Measurements from ENCODE around the gene CHURC1.

CHURC1 gene

DNA sequence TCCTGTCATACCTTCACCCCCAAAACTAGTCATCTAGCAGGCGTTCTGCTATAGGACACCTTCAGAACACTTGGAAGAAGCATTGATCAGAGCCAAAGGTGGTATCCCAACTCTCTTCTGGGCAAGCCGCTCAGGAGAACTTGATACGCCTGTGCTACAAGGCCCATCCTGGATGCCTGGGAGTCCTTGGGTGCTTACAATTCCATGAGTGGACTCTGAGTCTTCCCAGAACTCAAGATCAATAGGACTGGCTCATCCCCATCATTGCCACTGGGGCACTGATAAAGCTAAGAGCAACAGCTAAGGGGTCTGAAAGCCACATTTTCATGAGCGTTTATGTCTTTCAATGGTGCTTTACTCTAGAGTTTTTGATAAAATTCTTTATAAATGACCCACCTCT, 36.4 kb upstream of the CHURC1 start:
- Histone ChIP-seq H3K4me1 (ENCODE audit: control insufficient read depth in 5 of 5, insufficient read depth in 5 of 5, low read length in 5 of 5) (peaks cover 0 to 19% (median 16%) of the 10 kb centered on the region in 5 donors), H3K36me3 (ENCODE audit: control insufficient read depth in 5 of 5, insufficient read depth in 5 of 5, low read length in 5 of 5) (no peaks in the 10 kb centered on the region), H3K27ac (ENCODE audit: low read depth, low read length) (no peak overlapping the region), H3K9ac (ENCODE audit: low read length in 5 of 5) (no peak overlapping the region), H3K27me3 (ENCODE audit: control insufficient read depth in 5 of 5, insufficient read depth in 4 of 5, low read length in 5 of 5) (peaks cover 0 to 25% (median 15%) of the 10 kb centered on the region in 5 donors), H3K9me3 (ENCODE audit: control insufficient read depth in 5 of 5, low read length in 5 of 5) (no peaks in the 10 kb centered on the region), H3K4me3 (ENCODE audit: low read depth in 1 of 5, low read length in 5 of 5) (no peak overlapping the region)

DNA sequence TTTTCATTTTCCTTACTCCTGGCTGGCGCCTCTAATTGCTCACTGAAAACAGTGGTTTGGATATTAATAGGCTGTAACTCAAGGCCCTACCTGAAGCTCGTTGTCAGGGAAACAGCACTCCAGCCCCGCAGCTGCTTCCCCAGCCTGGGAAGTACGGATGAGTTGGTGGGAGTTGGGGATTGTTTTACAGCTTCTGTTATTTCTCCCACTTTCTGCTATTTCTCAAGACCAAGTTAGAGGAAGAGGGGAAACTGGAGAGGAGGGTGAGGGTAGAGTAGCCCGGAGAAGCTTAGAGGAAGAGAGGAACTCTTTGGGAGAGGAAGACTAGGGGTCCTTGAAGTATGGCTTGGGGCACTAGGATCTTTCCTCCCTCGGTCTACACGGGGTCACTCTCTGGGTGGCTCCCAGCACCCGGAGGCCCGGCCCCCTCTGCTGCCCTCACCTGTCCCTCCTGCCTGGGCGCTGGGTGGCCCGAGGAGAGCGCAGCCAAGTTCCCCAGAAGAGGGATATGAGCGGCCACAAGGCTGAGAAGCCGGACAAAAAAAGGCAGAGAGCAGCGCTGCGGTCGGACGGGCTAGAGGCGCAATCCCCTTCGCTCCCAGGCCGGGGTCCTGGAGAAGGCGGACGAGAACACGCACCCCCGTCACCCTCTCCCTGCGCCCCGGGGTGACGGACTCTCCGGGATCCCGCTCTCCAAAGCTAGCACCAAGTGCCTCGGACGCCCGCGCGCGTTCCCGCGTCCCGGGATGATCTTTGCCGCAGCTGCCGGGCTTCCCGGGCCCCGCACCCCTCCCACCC, 35.2 kb upstream of the CHURC1 start:
- H3K27me3 ChIP-seq (ENCODE audit: control insufficient read depth in 5 of 5, insufficient read depth in 4 of 5, low read length in 5 of 5), result peaks cover 0 to 25% (median 15%) of the 10 kb centered on the region in 5 donors
- H3K27ac ChIP-seq (ENCODE audit: low read depth, low read length), result no peak overlapping the region
- H3K36me3 ChIP-seq (ENCODE audit: control insufficient read depth in 5 of 5, insufficient read depth in 5 of 5, low read length in 5 of 5), result no peaks in the 10 kb centered on the region
- peaks cover 0 to 19% (median 16%) of the 10 kb centered on the region in 5 donors for H3K4me1 ChIP-seq (ENCODE audit: control insufficient read depth in 5 of 5, insufficient read depth in 5 of 5, low read length in 5 of 5)
- no peaks in the 10 kb centered on the region for H3K9me3 ChIP-seq (ENCODE audit: control insufficient read depth in 5 of 5, low read length in 5 of 5)
- peak overlapping the region in 1 of 5 donors; percentile 37 for H3K9ac ChIP-seq (ENCODE audit: low read length in 5 of 5)
- peak overlapping the region in 4 of 5 donors; percentile 53 to 67 (median 66) for H3K4me3 ChIP-seq (ENCODE audit: low read depth in 1 of 5, low read length in 5 of 5)

DNA sequence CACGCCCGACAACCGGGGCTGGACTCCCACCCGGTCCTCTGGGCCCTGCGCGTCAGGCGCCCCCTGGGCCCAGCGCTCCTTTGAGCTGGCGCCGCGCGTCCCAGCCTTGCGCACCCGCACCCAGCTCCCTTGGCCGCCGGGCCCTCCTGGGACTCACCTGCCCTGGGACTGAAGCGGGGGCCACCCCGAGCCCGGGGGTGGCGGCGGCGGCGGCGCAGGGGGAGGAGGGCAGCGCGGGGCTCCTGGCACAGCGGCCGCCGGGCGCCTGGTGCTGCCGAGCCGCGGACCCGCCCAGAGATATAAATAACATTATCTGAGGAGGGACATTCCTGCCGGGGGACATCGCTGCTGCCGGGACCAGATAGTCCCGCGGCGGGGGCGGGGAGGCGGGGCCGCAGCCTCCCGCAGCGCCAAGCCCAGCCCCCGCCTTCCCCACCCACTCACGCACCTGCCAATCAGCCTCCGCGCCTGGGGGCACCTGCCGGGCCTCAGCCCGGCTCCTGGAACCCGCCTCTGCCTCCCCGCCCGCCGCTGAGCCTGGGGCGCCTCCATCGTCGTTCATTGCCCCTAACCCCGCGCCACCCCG, 34.5 kb upstream of the CHURC1 start, which contains the start of gene SPTB:
Gene SPTB, minus strand, starts transcription at position 273 of the 586 bp plus-strand sequence. CDS start 56,813 bp downstream, outside the sequence.
- H3K9me3 ChIP-seq (ENCODE audit: control insufficient read depth in 5 of 5, low read length in 5 of 5), result no peaks in the 10 kb centered on the region
- H3K4me1 ChIP-seq (ENCODE audit: control insufficient read depth in 5 of 5, insufficient read depth in 5 of 5, low read length in 5 of 5), result peaks cover 0 to 19% (median 16%) of the 10 kb centered on the region in 5 donors
- peak within 1 kb of the TSS in 2 of 5 donors; percentile 21 to 37 for H3K9ac ChIP-seq (ENCODE audit: low read length in 5 of 5)
- no peak within 1 kb of the TSS for H3K27ac ChIP-seq (ENCODE audit: low read depth, low read length)
- H3K27me3 ChIP-seq (ENCODE audit: control insufficient read depth in 5 of 5, insufficient read depth in 4 of 5, low read length in 5 of 5), result peaks cover 0 to 25% (median 15%) of the 10 kb centered on the region in 5 donors
- peak within 1 kb of the TSS; percentile 8 to 67 (median 66) for H3K4me3 ChIP-seq (ENCODE audit: low read depth in 1 of 5, low read length in 5 of 5)
- no peaks in the 10 kb centered on the region for H3K36me3 ChIP-seq (ENCODE audit: control insufficient read depth in 5 of 5, insufficient read depth in 5 of 5, low read length in 5 of 5)

DNA sequence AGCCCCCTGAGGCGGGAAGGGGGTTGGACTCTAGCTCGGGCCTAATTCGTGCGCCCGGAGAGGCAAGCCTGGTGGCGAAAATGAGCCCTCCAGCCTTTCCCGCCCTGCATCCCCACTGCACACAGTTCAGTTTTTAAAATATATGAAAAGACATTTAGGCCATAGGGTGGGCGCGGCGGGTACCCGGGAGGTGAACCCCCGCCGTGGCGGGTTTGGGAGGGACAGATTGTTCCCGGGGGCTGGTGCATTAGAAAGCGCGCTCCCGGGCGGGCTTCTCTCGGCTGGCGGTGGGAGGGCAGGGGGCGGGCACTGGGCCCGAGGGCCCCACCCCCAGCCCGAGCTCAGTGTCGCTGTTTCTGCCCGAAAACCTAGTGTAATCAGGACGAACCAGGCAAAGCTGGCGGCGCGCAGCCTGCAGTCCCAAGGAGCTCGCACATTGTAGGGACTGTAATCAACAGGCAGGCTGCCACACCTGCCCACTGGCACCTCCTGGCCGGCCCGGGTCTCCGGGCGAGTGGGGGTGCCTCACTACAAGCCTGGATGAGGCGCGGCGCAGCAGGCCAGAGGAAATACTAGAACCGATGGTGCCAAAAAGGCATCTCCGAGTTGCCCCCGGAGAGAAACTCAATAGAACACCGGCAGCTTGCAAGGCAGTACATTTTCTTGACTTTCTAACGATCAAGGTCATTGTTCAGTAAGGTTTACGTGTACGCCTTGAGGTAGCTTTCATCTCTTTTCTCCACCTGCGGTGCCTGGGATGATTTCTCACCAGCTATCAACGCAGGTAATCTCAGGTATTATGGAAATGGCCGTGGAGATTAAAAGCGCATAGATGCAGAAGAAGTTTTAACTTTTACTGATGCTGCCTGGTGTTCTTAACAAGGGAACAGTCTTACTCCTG, 33.8 kb upstream of the CHURC1 start:
- Histone ChIP-seq H3K9me3 (ENCODE audit: control insufficient read depth in 5 of 5, low read length in 5 of 5) (no peaks in the 10 kb centered on the region), H3K27me3 (ENCODE audit: control insufficient read depth in 5 of 5, insufficient read depth in 4 of 5, low read length in 5 of 5) (peaks cover 0 to 25% (median 15%) of the 10 kb centered on the region in 5 donors), H3K4me1 (ENCODE audit: control insufficient read depth in 5 of 5, insufficient read depth in 5 of 5, low read length in 5 of 5) (peaks cover 0 to 19% (median 16%) of the 10 kb centered on the region in 5 donors), H3K4me3 (ENCODE audit: low read depth in 1 of 5, low read length in 5 of 5) (peak overlapping the region; percentile 8 to 67 (median 66)), H3K36me3 (ENCODE audit: control insufficient read depth in 5 of 5, insufficient read depth in 5 of 5, low read length in 5 of 5) (no peaks in the 10 kb centered on the region), H3K27ac (ENCODE audit: low read depth, low read length) (no peak overlapping the region), H3K9ac (ENCODE audit: low read length in 5 of 5) (peak overlapping the region in 2 of 5 donors; percentile 21 to 37)

DNA sequence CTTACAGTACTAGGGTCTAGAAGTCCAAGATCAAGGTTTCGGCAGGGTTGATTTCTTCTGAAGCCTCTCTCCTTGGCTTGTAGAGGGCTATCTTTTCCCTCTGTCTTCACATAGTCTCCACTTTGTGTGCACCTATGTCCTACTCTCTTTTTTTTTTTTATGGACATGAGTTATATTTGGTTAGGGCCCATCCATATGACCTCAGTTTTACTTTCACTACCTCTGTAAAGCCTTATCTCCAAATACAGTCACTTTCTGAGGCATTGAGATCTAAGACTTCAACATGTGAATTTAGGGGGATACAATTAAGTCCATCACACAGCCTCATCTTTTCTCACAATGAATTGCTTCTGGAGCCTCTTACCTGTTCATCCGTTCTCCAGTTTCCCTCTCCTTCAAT, 28.7 kb upstream of the CHURC1 start:
- H3K9ac ChIP-seq (ENCODE audit: low read length in 5 of 5), result no peak overlapping the region
- H3K9me3 ChIP-seq (ENCODE audit: control insufficient read depth in 5 of 5, low read length in 5 of 5), result no peaks in the 10 kb centered on the region
- H3K27me3 ChIP-seq (ENCODE audit: control insufficient read depth in 5 of 5, insufficient read depth in 4 of 5, low read length in 5 of 5), result peaks cover 0 to 12% (median 7%) of the 10 kb centered on the region in 5 donors
- H3K27ac ChIP-seq (ENCODE audit: low read depth, low read length), result no peak overlapping the region
- H3K4me1 ChIP-seq (ENCODE audit: control insufficient read depth in 5 of 5, insufficient read depth in 5 of 5, low read length in 5 of 5), result peaks cover 0 to 4% (median 4%) of the 10 kb centered on the region in 5 donors
- H3K4me3 ChIP-seq (ENCODE audit: low read depth in 1 of 5, low read length in 5 of 5), result no peak overlapping the region
- no peaks in the 10 kb centered on the region for H3K36me3 ChIP-seq (ENCODE audit: control insufficient read depth in 5 of 5, insufficient read depth in 5 of 5, low read length in 5 of 5)

DNA sequence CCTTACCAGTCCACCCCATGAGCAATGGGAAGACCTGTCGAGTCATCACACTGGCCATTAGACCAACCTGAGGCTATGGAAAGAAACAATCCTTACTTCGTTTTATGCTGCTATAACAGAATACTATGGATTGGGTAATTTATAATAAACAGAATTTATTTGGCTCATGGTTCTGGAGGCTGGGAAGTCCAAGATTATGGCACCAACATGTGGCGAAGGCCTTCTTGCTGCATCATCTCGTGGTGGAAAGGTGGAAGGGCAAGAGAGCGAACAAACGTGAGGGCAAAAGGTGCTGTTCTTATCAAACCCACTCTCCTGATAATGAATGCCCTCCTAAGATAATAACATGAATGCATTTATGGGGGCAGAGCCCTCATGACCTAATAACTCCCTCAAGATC, 24.9 kb upstream of the CHURC1 start:
- Histone ChIP-seq H3K9me3 (ENCODE audit: control insufficient read depth in 5 of 5, low read length in 5 of 5) (no peaks in the 10 kb centered on the region), H3K27me3 (ENCODE audit: control insufficient read depth in 5 of 5, insufficient read depth in 4 of 5, low read length in 5 of 5) (peaks cover 0 to 2% (median 0%) of the 10 kb centered on the region in 5 donors), H3K27ac (ENCODE audit: low read depth, low read length) (no peak overlapping the region), H3K4me1 (ENCODE audit: control insufficient read depth in 5 of 5, insufficient read depth in 5 of 5, low read length in 5 of 5) (no peaks in the 10 kb centered on the region), H3K36me3 (ENCODE audit: control insufficient read depth in 5 of 5, insufficient read depth in 5 of 5, low read length in 5 of 5) (no peaks in the 10 kb centered on the region), H3K4me3 (ENCODE audit: low read depth in 1 of 5, low read length in 5 of 5) (no peak overlapping the region), H3K9ac (ENCODE audit: low read length in 5 of 5) (no peak overlapping the region)

DNA sequence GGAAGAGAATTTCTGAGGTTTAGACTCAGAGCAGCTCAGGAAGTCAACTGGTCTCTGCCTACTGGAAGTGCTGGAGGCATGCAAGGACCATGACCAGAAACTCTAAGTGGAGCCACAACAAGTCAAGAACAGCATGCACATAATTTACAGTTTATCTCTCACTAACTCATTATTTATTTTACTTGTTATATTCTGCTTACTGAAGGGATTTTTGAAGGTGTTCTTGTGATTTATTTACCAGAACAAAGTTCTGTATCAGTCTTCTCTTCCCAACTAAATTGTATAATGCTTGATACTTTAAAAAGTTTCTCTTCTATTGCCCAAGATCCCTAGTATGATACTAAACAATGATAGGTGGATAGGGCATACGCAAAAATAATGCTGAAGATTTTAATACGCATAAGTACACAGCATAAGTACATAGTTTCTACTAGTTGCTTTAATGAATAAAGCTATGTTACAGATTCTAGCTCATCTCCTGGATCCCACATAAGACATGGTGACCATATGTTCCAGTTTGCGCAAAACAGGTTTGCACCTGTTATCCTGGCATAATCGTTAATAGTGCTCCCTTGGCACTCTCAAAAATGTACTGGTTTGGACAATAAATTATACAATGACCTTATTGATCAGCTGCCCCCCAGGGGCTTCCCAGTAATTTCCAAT, 22.9 kb upstream of the CHURC1 start:
- Histone ChIP-seq H3K9me3 (ENCODE audit: control insufficient read depth in 5 of 5, low read length in 5 of 5) (no peaks in the 10 kb centered on the region), H3K27me3 (ENCODE audit: control insufficient read depth in 5 of 5, insufficient read depth in 4 of 5, low read length in 5 of 5) (peaks cover 0 to 2% (median 0%) of the 10 kb centered on the region in 5 donors), H3K27ac (ENCODE audit: low read depth, low read length) (no peak overlapping the region), H3K4me1 (ENCODE audit: control insufficient read depth in 5 of 5, insufficient read depth in 5 of 5, low read length in 5 of 5) (no peaks in the 10 kb centered on the region), H3K36me3 (ENCODE audit: control insufficient read depth in 5 of 5, insufficient read depth in 5 of 5, low read length in 5 of 5) (no peaks in the 10 kb centered on the region), H3K9ac (ENCODE audit: low read length in 5 of 5) (no peak overlapping the region), H3K4me3 (ENCODE audit: low read depth in 1 of 5, low read length in 5 of 5) (no peak overlapping the region)

DNA sequence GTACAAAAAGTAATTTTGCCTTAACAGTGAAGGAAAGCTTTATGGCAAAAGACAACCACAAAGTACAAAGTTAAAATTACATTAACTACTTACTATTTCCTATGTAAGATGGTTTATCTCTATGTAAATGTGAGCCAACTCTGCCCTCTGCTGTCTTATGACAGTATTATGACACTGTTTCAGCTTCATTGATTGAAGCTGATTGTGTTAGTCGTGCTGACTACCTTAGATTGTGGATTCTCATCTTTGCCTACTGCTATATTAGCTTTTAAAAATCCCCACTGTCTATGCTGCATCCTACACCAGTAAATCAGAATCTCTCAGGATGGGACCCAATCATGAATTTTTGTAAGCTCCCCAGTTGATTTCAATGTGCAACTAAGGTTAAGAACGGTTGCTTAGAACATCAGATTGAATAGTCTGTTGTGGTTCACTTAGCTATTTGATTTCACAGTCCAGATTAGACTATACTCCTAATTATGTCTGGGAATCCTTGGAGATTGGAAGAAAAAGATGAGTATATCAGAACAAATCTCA, 22.3 kb upstream of the CHURC1 start:
- Histone ChIP-seq H3K9ac (ENCODE audit: low read length in 5 of 5) (no peak overlapping the region), H3K27ac (ENCODE audit: low read depth, low read length) (no peak overlapping the region), H3K27me3 (ENCODE audit: control insufficient read depth in 5 of 5, insufficient read depth in 4 of 5, low read length in 5 of 5) (peaks cover 0 to 2% (median 0%) of the 10 kb centered on the region in 5 donors), H3K4me3 (ENCODE audit: low read depth in 1 of 5, low read length in 5 of 5) (no peak overlapping the region), H3K36me3 (ENCODE audit: control insufficient read depth in 5 of 5, insufficient read depth in 5 of 5, low read length in 5 of 5) (no peaks in the 10 kb centered on the region), H3K9me3 (ENCODE audit: control insufficient read depth in 5 of 5, low read length in 5 of 5) (no peaks in the 10 kb centered on the region), H3K4me1 (ENCODE audit: control insufficient read depth in 5 of 5, insufficient read depth in 5 of 5, low read length in 5 of 5) (no peaks in the 10 kb centered on the region)

DNA sequence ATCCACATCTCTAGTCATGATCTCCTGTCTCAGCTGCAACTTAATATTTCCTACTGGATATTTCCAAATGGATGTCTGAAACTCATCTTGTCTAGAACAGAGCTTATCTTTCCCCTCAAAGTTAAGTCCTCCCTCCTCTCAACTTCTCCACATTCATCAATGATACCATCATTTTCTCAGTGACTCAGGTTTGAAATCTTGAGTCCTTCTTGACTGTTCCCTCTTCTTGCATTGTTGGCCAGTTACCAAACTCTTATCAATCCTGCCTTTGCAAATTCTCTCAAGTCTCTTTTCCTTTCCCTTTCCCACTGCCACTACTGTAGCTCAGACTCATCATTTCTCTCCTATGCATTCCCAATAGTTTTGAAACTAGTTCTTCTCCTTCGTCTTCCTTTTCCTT, 14.3 kb upstream of the CHURC1 start:
- Histone ChIP-seq H3K4me3 (ENCODE audit: low read depth in 1 of 5, low read length in 5 of 5) (no peak overlapping the region), H3K9me3 (ENCODE audit: control insufficient read depth in 5 of 5, low read length in 5 of 5) (no peaks in the 10 kb centered on the region), H3K27me3 (ENCODE audit: control insufficient read depth in 5 of 5, insufficient read depth in 4 of 5, low read length in 5 of 5) (no peaks in the 10 kb centered on the region), H3K36me3 (ENCODE audit: control insufficient read depth in 5 of 5, insufficient read depth in 5 of 5, low read length in 5 of 5) (no peaks in the 10 kb centered on the region), H3K27ac (ENCODE audit: low read depth, low read length) (no peak overlapping the region), H3K4me1 (ENCODE audit: control insufficient read depth in 5 of 5, insufficient read depth in 5 of 5, low read length in 5 of 5) (no peaks in the 10 kb centered on the region), H3K9ac (ENCODE audit: low read length in 5 of 5) (no peak overlapping the region)
